Endodermal cell (in vitro differentiated cells): ENCODE data around the gene EXOC1. TPM values are rescaled to one million over a fixed set of nuclear protein-coding genes. Genes with fewer than 3 reads are reported as not detected.
"Not testable (repeated sequence)": the region's sequence is repeated elsewhere in the genome, so short reads cannot be mapped to it uniquely, and the experiment has no call there.

Experiments used
- DNase-seq: peaks from one replicate; pipeline ENCODE4 v3.0.0-alpha.2; 2017
- H3K27ac ChIP-seq: 2 replicates; pipeline ENCODE4 v1.5.1; 2013; ENCODE audit warnings: mild to moderate bottlenecking, low read depth, low read length, moderate library complexity
- H3K27me3 ChIP-seq: 2 replicates; pipeline ENCODE4 v1.6.1; 2013; ENCODE audit warnings: mild to moderate bottlenecking, low read length, moderate library complexity; ENCODE audit not compliant: insufficient read depth, control insufficient read depth, poor library complexity, severe bottlenecking
- H3K36me3 ChIP-seq: 2 replicates; pipeline ENCODE4 v1.7.0; 2013; ENCODE audit warnings: mild to moderate bottlenecking, low read length, moderate library complexity; ENCODE audit not compliant: control insufficient read depth, insufficient read depth
- H3K4me1 ChIP-seq: one replicate; pipeline ENCODE4 v1.7.0; 2013; ENCODE audit warnings: low read length; ENCODE audit not compliant: control insufficient read depth, insufficient read depth
- H3K4me3 ChIP-seq: 2 replicates; pipeline ENCODE4 v1.5.1; 2013; ENCODE audit warnings: mild to moderate bottlenecking, low read length, moderate library complexity
- H3K9ac ChIP-seq: 2 replicates; pipeline ENCODE4 v1.6.1; 2013; ENCODE audit warnings: mild to moderate bottlenecking, low read length, moderate library complexity; ENCODE audit not compliant: poor library complexity, severe bottlenecking; ENCODE audit errors: extremely low read depth
- H3K9me3 ChIP-seq: 2 replicates; pipeline ENCODE4 v1.6.1; 2013; ENCODE audit warnings: mild to moderate bottlenecking, low read length, moderate library complexity; ENCODE audit not compliant: control insufficient read depth
- H3K27ac Mint-ChIP-seq: 2 replicates; pipeline ENCODE4 v1.8.0; 2020; ENCODE audit warnings: mixed read lengths
- H3K27me3 Mint-ChIP-seq: 2 replicates; pipeline ENCODE4 v1.8.0; 2021; ENCODE audit warnings: mild to moderate bottlenecking, mixed read lengths; ENCODE audit not compliant: insufficient read depth
- H3K36me3 Mint-ChIP-seq: 2 replicates; pipeline ENCODE4 v1.8.0; 2020; ENCODE audit warnings: low read depth, mixed read lengths
- H3K4me1 Mint-ChIP-seq: 2 replicates; pipeline ENCODE4 v1.8.0; 2020; ENCODE audit warnings: mixed read lengths
- H3K4me3 Mint-ChIP-seq: 2 replicates; pipeline ENCODE4 v1.8.0; 2020; ENCODE audit warnings: mild to moderate bottlenecking, moderate library complexity, mixed read lengths
- H3K9me3 Mint-ChIP-seq: 2 replicates; pipeline ENCODE4 v1.8.0; 2020; ENCODE audit warnings: mild to moderate bottlenecking, mixed read lengths
- WGBS, 2 experiments: methylation state at CpG; one replicate each; pipeline versions ENCODE4 v1.1.5 to v1.1.7; 2013; ENCODE audit warnings: missing lambda C conversion rate in 2 of 2, mixed read lengths in 1 of 2; ENCODE audit not compliant: insufficient coverage in 1 of 2, insufficient read length in 1 of 2; 5-methylcytosine and 5-hydroxymethylcytosine counted together
- total RNA-seq, 2 donors: library from RNA; stranded (reverse); fragmentation: NEBNext Ultra II Directional in 1 of 2; extraction: Animal tissue kit (Norgen Biotek cat#: 25700) in 1 of 2; gene quantifications; 2 replicates in 1 of 2; 3 replicates in 1 of 2; pipeline ENCODE4 v1.2.1, GENCODE V29; 2021
- TF ChIP-seq, protein P1 (sequence below): fragments of 200-600 bp; sonication (generic); conservative IDR thresholded peaks from 2 replicates; pipeline ENCODE4 v1.5.0; 2021; ENCODE audit warnings: antibody characterized with exemption, mild to moderate bottlenecking

EXOC1 gene
- total RNA-seq, 2 donors from 2014 or later: 26.5 to 26.9 TPM

DNA sequence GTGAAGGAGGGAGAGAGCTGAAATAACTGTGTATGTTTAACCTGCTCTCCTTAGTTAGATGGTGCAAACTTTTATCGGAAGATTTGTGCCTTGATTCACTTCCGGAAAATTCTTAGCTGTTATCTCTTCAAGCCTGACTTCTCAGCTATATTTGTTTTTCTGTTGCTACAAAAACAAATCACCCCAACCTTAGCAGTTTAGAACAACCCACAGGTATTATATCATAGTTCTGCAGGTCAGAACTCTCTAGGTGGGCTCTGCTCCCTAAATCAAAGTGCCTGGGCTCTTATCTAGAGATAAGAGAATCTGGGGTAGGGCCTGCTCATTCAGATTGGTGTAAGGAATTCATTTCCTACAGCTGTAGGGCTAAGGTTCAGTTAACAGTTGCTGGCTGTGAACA is 80.2 kb downstream of the EXOC1 start:
- WGBS, 2 experiments: 86 to 90% methylated on average over 2 of the region's 2 CpGs
- Mint-ChIP-seq H3K4me1 (peaks cover 33% of the 10 kb centered on the region), H3K4me3 (no peak overlapping the region), H3K36me3 (peaks cover 5% of the 10 kb centered on the region), H3K27ac (no peak overlapping the region), H3K9me3 (peaks cover 54% of the 10 kb centered on the region), H3K27me3 (no peaks in the 10 kb centered on the region)
- Histone ChIP-seq H3K27me3 (no peaks in the 10 kb centered on the region), H3K9me3 (peaks cover 44% of the 10 kb centered on the region), H3K4me1 (peaks cover 4% of the 10 kb centered on the region), H3K4me3 (no peak overlapping the region), H3K27ac (no peak overlapping the region), H3K9ac (no peak overlapping the region), H3K36me3 (no peaks in the 10 kb centered on the region)
- TF ChIP-seq, protein P1, sequence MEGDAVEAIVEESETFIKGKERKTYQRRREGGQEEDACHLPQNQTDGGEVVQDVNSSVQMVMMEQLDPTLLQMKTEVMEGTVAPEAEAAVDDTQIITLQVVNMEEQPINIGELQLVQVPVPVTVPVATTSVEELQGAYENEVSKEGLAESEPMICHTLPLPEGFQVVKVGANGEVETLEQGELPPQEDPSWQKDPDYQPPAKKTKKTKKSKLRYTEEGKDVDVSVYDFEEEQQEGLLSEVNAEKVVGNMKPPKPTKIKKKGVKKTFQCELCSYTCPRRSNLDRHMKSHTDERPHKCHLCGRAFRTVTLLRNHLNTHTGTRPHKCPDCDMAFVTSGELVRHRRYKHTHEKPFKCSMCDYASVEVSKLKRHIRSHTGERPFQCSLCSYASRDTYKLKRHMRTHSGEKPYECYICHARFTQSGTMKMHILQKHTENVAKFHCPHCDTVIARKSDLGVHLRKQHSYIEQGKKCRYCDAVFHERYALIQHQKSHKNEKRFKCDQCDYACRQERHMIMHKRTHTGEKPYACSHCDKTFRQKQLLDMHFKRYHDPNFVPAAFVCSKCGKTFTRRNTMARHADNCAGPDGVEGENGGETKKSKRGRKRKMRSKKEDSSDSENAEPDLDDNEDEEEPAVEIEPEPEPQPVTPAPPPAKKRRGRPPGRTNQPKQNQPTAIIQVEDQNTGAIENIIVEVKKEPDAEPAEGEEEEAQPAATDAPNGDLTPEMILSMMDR: no peak
- no peak for DNase-seq

DNA sequence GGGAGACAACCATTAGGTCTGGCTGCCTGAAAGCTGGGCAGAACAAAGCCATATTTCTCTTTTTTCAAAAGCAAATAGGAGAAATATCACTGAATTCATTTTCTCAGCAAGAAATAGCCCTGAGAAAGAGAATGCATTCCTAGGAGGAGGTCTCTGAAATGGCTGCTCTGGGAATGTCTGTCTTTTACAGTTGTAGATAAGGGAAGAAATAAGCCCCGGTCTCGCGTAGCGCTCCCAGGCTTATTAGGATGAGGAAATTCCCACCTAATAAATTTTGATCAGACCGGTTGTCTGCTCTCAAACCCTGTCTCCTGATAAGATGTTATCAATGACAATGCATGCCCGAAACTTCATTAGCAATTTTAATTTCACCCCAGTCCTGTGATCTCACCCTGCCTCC is 82.5 kb downstream of the EXOC1 start:
- Mint-ChIP-seq H3K9me3 (peaks cover 50% of the 10 kb centered on the region), H3K4me1 (peaks cover 47% of the 10 kb centered on the region)
- H3K9me3 ChIP-seq: peaks cover 44% of the 10 kb centered on the region
- not testable (repeated sequence) for H3K27me3 Mint-ChIP-seq, H3K4me3 Mint-ChIP-seq, H3K4me3 ChIP-seq, DNase-seq, H3K36me3 Mint-ChIP-seq, H3K27ac ChIP-seq, H3K36me3 ChIP-seq, H3K27me3 ChIP-seq, H3K27ac Mint-ChIP-seq, H3K4me1 ChIP-seq, H3K9ac ChIP-seq
- WGBS, 2 experiments: 98% methylated on average over 5 of the region's 6 CpGs; no CpG with 5 or more reads in 1 of the 2 experiments

DNA sequence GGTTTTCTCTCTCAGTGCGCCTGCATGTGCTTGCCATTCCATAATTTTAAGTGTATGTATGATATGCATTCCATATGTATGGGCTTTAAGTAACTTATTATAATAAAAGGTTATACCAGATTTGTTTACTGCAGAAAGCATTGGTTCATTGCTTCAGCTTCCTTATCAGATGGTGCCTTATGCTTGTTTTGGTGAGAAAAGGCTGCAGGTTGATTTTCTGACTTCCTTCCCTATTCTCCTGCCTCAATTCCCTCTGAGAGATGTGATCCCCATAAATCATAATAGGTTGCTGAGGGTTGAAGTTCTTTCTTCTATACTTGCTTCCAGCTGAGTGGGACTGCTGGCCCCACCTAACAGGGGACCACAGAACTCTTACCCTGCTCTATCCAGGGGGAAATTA is 85.0 kb downstream of the EXOC1 start:
- TF ChIP-seq, protein P1: no peak
- Mint-ChIP-seq H3K4me3 (no peak overlapping the region), H3K27me3 (no peaks in the 10 kb centered on the region), H3K9me3 (peaks cover 50% of the 10 kb centered on the region), H3K36me3 (peaks cover 5% of the 10 kb centered on the region), H3K4me1 (peaks cover 35% of the 10 kb centered on the region), H3K27ac (no peak overlapping the region)
- no peak for DNase-seq
- no peak overlapping the region for H3K9ac ChIP-seq
- no CpG with 5 or more reads among the region's 1 CpG for WGBS, 2 experiments
- H3K27me3 ChIP-seq: no peaks in the 10 kb centered on the region
- no peak overlapping the region for H3K27ac ChIP-seq
- H3K9me3 ChIP-seq: peaks cover 44% of the 10 kb centered on the region
- H3K4me1 ChIP-seq: peaks cover 5% of the 10 kb centered on the region
- H3K36me3 ChIP-seq: no peaks in the 10 kb centered on the region
- H3K4me3 ChIP-seq: no peak overlapping the region

DNA sequence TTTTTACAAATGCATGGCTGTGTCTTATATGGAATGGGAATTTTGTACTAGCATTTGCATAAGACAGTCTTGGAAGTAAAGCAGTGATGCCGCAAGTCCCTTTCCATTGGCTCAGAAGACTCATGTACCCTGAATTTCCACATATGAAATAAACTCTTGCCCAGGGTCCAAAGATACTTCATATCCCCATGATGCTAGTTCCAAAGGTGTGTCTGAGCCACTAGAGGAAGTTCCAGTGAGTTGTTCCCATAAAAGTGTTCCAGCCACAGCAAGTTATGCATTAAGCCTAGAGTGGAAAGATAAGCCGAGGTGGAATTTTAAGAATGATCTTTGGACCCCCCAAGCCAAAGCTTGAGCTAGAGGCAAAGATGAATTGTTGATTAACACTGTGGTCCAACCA is 86.0 kb downstream of the EXOC1 start:
- Histone ChIP-seq H3K9ac (no peak overlapping the region), H3K36me3 (no peaks in the 10 kb centered on the region), H3K4me3 (peak overlapping the region; percentile 16), H3K9me3 (peaks cover 40% of the 10 kb centered on the region), H3K27ac (no peak overlapping the region), H3K4me1 (peaks cover 5% of the 10 kb centered on the region), H3K27me3 (no peaks in the 10 kb centered on the region)
- peaks cover 43% of the 10 kb centered on the region for H3K9me3 Mint-ChIP-seq
- H3K4me3 Mint-ChIP-seq: no peak overlapping the region
- WGBS, 2 experiments: 93 to 100% methylated on average over 2 of the region's 2 CpGs
- no peak overlapping the region for H3K27ac Mint-ChIP-seq
- peaks cover 5% of the 10 kb centered on the region for H3K36me3 Mint-ChIP-seq
- H3K27me3 Mint-ChIP-seq: no peaks in the 10 kb centered on the region
- peaks cover 30% of the 10 kb centered on the region for H3K4me1 Mint-ChIP-seq
- TF ChIP-seq, protein P1: no peak
- DNase-seq: no peak
